Measurements from ENCODE around the gene TMEM219.
"Not testable (repeated sequence)": the region's sequence is repeated elsewhere in the genome, so short reads cannot be mapped to it uniquely, and the experiment has no call there.

GRCh38 chr16:30017937-30018336, 56.1 kb downstream of the TMEM219 start:
- TF ChIP-seq CTCF, POLR2A (IDR thresholded peaks at IDR 0.05): not testable (repeated sequence)
